ENCODE data around the gene SKA2.
"Not testable (repeated sequence)": the region's sequence is repeated elsewhere in the genome, so short reads cannot be mapped to it uniquely, and the experiment has no call there.

DNA sequence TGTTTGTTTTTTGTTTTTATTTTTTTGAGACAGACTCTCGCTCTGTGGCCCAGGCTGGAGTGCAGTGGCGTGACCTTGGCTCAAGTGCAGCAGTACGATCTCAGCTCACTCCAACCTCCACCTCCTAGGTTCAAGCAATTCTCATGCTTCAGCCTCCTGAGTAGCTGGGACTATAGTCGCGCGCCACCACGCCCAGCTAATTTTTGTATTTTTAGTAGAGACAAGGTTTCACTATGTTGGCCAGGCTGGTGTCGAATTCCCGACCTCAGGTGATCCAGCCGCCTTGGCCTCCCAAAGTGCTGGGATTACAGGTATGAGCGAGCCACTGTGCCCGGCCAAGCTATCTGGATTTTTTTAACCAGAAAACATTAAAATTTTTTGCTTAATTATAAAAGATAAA is 64.4 kb downstream of the SKA2 start:
- TF ChIP-seq, protein P1, sequence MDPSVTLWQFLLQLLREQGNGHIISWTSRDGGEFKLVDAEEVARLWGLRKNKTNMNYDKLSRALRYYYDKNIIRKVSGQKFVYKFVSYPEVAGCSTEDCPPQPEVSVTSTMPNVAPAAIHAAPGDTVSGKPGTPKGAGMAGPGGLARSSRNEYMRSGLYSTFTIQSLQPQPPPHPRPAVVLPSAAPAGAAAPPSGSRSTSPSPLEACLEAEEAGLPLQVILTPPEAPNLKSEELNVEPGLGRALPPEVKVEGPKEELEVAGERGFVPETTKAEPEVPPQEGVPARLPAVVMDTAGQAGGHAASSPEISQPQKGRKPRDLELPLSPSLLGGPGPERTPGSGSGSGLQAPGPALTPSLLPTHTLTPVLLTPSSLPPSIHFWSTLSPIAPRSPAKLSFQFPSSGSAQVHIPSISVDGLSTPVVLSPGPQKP (IDR thresholded peaks at IDR 0.05; ENCODE audit: low read depth, low read length), result not testable (repeated sequence)
- TF ChIP-seq CEBPB (IDR thresholded peaks at IDR 0.05; ENCODE audit: borderline replicate concordance in 1 of 2, low read depth in 2 of 2, low read length in 2 of 2); POLR2A (IDR thresholded peaks at IDR 0.05; ENCODE audit: low read depth, low read length); SRF (IDR thresholded peaks at IDR 0.05; ENCODE audit: low read depth in 2 of 2, low read length in 2 of 2); EZH2 (IDR thresholded peaks at IDR 0.05; ENCODE audit: borderline replicate concordance, control insufficient read depth, low read depth, low read length): not testable (repeated sequence)
- TF ChIP-seq, protein P2, sequence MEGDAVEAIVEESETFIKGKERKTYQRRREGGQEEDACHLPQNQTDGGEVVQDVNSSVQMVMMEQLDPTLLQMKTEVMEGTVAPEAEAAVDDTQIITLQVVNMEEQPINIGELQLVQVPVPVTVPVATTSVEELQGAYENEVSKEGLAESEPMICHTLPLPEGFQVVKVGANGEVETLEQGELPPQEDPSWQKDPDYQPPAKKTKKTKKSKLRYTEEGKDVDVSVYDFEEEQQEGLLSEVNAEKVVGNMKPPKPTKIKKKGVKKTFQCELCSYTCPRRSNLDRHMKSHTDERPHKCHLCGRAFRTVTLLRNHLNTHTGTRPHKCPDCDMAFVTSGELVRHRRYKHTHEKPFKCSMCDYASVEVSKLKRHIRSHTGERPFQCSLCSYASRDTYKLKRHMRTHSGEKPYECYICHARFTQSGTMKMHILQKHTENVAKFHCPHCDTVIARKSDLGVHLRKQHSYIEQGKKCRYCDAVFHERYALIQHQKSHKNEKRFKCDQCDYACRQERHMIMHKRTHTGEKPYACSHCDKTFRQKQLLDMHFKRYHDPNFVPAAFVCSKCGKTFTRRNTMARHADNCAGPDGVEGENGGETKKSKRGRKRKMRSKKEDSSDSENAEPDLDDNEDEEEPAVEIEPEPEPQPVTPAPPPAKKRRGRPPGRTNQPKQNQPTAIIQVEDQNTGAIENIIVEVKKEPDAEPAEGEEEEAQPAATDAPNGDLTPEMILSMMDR (IDR thresholded peaks at IDR 0.05 in 2 of 3, conservative IDR thresholded peaks at IDR 0.05 in 1 of 3; ENCODE audit: control insufficient read depth in 2 of 3, extremely low read depth in 1 of 3, insufficient read depth in 1 of 3, low read depth in 3 of 3, low read length in 3 of 3), result not testable (repeated sequence)
- TF ChIP-seq, protein P3, sequence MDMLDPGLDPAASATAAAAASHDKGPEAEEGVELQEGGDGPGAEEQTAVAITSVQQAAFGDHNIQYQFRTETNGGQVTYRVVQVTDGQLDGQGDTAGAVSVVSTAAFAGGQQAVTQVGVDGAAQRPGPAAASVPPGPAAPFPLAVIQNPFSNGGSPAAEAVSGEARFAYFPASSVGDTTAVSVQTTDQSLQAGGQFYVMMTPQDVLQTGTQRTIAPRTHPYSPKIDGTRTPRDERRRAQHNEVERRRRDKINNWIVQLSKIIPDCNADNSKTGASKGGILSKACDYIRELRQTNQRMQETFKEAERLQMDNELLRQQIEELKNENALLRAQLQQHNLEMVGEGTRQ (IDR thresholded peaks at IDR 0.05; ENCODE audit: borderline replicate concordance, low read depth, low read length), result not testable (repeated sequence)
